ENCODE results near the gene ESPN.
"Not testable (repeated sequence)": the region's sequence is repeated elsewhere in the genome, so short reads cannot be mapped to it uniquely, and the experiment has no call there.

The ESPN gene

GRCh38 chr1:6429660-6430411 is 5.3 kb downstream of the ESPN start:
- DNase-seq: not testable (repeated sequence)

- not testable (repeated sequence) for DNase-seq
Measured at GRCh38 chr1:6431645-6432579, 7.3 kb downstream of the ESPN start.

DNA sequence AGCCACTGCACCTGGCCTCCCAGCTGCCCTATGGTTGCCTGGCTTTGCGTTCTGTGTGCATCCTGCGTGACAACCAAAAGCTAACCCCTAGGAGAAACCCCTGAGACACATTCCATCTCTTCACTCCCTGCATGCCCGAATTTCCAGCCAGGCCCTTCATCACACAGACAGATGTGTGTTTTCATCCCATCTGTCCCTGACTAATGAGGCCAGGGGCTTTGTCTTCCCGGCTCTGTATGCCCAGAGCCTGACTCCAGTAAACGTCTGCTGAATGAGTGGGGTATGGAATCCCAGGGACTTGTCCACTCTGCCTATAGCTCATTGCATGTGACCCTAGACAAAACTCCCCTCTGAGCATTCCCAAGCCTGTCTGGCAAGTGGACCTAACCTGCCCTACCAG is 9.6 kb downstream of the ESPN start:
- DNase-seq: no peak

DNA sequence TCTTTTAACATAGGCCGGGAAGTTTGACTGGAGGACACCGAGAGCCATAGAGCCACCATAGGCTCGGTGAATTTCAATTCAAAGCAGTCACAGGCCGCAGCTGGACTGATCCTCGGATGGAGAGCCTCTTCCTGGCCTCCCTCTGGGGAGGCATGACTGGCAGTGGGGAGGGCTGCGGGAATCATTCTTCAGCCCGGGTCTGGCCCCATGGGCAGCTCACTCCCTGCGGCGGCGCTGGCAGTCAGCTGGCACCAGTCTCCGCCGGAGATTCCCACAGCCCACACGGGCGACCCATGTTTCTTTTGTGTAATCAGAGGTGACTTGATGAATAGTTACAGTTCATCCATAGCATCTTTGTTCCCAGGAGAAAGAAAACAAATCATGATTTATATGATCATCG is 10.6 kb downstream of the ESPN start:
- DNase-seq: no peak

DNA sequence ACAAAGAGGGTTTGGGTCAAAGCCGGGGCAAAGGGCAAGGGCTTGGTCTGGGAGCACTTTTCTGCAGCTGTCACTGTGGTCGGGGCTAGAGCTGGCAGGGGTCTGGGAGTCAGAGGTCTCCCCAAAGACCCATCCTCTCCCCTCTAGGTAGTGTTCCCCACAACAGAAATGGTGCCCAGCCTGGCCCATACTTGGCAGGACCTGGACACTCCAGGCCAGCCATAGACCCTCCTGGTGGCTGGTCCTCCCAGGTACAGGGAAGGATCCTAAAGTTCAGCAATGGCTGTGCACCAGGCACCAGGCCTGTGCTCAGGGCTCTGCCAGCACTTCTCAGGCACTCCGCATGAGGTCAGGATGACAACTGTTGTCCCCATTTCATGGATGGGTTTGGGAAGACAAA is 11.0 kb downstream of the ESPN start:
- DNase-seq: no peak

GRCh38 chr1:6436277-6436676 is 11.7 kb downstream of the ESPN start:
- not testable (repeated sequence) for DNase-seq

DNA sequence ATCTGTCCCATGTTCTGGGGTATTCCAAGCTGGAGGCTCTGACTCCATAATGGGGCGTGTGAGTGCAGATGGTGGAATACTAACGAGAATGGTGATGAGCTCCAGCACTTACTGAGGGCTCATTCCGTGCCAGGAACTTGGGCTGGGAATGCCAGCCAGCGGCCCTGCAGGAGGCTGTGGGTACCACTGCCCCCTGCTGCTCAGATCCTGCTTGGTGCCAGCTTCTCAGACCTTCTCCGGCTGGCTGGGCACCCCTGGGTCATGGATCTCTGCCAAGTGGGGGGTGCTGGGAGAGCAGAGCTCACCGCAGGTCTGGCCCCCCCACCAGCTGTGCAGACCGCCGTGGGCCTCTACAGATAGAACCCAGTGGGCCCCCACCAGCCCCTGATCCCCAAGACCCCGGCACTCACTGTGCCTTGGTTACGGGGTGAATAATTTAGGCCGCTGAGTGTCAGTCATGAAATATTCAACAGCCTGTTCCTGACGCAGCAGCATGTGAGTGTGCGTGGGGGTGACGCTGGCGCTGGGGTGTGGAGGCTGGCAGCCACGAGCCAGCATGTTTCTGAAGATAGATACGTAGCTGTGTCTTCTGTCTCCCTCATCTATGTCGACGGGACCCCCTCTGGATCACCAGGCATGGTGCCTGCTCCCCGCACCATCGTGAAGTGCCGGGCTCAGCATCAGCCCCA is 12.6 kb downstream of the ESPN start:
- DNase-seq: not testable (repeated sequence)

- DNase-seq: peak; percentile 12 to 50
Measured at GRCh38 chr1:6438047-6438525, 13.5 kb downstream of the ESPN start.

DNA sequence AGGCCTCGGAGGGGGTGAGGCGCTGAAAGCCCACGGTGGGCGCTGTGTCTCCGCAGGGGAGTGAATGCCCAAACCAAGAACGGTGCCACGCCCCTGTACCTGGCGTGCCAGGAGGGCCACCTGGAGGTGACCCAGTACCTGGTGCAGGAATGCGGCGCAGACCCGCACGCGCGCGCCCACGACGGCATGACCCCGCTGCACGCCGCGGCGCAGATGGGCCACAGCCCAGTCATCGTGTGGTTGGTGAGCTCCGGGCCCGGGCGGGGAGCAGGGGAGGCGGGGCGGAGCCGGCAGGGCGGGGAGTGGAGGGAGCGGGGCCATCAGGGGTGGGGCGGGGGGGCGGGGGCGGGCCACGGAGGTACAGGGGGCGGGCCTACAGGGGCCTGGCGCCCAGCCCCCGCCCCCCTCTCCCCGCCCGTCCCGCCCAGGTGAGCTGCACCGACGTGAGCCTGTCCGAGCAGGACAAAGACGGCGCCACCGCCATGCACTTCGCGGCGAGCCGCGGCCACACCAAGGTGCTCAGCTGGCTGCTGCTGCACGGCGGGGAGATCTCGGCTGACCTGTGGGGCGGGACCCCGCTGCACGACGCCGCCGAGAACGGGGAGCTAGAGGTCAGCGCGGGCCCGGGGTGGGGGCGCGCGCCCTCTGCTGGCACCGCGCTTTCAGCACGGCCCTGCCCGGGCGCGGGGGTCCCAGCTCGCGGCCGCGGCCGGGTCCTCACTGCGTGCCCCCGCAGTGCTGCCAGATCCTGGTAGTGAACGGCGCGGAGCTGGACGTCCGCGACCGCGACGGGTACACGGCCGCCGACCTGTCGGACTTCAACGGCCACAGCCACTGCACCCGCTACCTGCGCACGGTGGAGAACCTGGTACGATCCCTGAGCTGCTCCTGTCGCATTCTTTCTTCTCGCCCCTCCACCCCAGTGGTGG is 15.9 kb downstream of the ESPN start:
- DNase-seq: no peak

- DNase-seq: no peak
Measured at GRCh38 chr1:6441586-6441985, 17.0 kb downstream of the ESPN start.

DNA sequence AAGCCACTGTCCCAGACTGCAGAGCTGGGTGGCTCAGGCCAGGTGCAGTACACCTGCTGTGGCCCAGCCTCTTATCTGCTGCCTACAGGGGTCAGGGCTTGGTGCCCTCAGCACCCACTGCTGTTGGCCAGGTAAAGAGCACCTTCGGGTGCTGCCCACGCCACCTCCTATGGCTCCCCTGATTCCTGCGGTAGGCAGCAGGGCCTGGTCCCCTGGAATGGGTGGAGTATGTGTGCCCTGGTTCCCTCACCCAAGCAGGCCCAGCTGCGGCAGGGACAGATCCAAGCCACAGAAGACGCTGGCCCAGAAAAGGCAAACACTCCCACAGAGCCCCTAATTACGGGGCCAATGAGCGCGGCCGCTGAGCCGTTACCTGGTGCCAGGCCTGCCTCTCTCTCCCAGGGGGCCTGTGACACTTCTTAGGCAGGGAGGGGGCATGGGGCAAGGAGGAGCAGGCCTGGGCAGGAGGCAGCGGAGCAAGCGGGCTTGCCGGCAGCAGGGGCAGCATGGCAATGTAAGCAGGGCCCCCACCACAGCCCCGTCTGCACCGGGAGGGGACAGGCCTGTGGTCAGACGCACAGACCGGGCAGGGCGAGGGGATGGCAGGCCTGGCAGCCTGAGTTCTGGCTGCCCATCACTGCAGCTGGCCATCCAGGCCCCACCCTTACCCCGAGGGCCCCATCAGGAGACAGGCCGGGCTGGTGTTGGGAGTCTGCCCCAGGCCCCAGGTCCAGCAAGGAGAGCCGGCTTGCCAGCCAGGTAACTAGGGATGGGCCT is 19.0 kb downstream of the ESPN start:
- no peak for DNase-seq

DNA sequence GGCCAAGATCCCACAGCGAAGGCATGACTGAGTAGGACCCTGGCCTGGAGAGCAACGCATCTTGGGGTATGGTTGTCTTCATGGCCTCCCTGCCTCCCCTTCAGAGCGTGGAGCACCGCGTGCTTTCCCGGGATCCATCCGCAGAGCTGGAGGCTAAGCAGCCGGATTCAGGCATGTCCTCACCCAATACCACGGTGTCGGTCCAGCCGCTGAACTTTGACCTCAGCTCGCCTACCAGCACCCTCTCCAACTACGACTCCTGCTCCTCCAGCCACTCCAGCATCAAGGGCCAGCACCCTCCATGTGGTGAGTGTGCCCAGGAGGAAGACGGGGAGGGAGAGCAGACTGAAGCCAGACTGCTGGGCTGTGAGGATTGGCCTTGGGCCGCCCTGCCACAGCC is 19.8 kb downstream of the ESPN start:
- no peak for DNase-seq

DNA sequence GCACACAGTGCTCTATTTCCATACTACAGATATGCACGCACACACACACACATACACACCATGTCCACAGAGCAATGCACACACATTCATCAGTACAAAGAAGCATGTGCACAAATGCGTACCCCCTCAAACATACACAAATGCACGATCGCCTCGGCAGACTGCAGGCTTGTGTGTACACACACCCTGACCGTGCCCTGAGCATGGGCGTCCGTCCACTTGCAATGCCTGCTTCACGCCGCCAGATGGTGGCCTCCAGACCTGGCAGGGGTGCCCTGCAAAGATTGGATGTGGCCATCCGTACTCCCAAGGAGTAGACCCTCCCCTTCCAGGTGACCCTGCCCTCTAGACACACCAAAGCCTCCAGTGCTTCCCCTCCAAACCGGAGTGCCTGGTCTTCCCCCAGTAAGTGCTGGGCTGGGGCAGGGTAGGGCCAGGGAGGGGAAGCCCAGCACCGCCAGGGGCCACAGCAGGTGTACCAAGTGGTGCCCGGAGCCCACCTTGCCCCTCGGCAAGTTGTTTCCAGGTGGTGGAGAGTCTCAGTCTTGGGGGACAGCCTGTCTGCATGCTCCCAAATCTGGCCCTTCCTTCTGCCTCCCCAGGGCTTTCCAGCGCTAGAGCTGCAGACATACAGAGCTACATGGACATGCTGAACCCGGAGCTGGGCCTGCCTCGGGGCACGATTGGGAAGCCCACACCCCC is 20.6 kb downstream of the ESPN start:
- no peak for DNase-seq

DNA sequence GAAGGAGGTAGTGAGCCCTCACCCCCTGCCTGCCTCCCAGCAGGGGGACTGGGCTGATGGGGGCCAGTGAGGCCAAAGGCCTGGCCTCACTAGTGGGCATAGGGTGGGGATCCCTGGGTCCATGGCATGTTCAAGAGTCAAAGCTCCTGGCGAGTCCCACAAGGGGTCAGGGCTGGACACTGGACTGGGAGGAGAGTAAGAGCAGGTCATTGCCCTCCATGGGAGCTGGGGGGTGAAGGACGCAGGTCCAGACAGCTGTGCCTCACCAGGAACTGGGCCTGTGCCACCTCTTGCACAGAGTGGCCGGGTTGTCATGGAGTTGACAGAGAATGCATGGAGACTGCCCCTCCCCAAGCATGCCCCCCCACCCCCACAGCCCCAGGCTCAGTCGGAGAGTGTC is 21.4 kb downstream of the ESPN start:
- DNase-seq: not testable (repeated sequence)

DNA sequence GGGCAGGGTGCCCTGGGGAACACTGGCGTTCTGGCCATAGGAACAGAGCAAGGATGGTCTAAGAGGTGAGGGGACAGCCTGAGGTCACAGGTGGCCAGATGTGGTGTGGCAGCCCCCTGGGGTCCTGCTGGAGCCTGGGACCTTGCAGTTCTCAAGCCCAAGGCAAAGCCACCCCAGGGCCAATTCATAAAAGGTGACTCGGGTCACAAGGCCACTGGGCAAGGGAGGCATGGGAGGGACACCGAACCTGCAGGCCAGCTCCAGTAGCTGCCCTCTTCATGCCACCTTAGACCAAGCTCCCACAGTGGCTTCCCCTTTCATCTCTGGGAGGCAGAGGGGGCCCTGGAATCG is 22.1 kb downstream of the ESPN start:
- no peak for DNase-seq

GRCh38 chr1:6447016-6447817 is 22.6 kb downstream of the ESPN start:
- no peak for DNase-seq

DNA sequence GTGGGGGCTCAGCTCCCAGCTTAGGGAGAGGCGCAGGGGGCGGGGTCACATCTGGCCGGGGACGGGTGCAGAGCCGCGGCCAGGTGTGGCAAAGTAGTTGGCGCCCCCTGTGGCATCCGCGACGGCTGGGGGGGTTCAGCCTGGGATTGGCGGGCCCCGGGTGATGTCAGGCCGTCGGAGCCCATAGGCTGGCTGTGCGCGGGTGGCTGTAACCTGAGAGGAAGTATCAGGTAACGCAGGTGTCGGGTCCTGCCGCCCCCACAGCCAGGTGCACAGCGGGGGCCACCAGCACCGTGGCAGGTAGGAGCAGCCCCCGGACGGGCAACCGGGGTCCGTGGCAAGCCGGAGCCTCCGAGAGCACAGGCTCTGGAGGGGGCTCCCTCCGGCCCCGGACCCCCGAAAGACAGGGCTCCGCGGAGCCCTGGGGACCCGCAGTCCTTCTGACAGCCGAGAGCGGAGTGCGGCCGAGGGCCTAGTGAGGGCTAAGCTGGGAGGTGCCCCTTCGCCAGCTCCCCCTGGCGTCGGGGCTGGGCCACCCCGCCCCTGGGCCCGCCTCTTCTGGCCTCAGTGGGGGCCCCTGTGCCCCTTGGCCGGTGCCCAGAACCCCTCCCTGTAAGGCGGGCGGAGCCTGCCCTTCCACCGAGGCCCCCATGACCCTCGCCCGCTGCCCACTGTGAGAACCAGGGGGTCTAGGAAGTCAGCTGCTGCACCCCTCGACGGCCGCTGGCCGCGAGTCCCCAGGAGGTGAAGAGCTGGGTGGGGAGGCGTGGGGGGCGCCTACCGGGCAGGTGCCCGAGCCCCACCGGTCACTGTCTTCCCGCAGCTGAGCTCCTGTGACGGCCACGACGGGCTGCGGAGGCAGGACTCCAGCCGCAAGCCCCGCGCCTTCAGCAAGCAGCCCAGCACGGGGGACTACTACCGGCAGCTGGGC is 23.5 kb downstream of the ESPN start:
- DNase-seq: no peak

- no peak for DNase-seq
Measured at GRCh38 chr1:6448749-6449631, 24.4 kb downstream of the ESPN start.
